Neuron (in vitro differentiated cells): ENCODE measurements around the gene MCF2L2.

ENCODE experiments used
- H2AFZ ChIP-seq: one replicate; pipeline ENCODE4 v1.6.1; 2013; ENCODE audit warnings: low read depth, mild to moderate bottlenecking, inconsistent platforms, low read length, moderate library complexity
- H3K27me3 ChIP-seq: one replicate; pipeline ENCODE4 v1.6.1; 2013; ENCODE audit warnings: low read length; ENCODE audit not compliant: insufficient read depth
- H3K36me3 ChIP-seq: one replicate; pipeline ENCODE4 v1.6.1; 2013; ENCODE audit warnings: low read length; ENCODE audit not compliant: insufficient read depth
- H3K4me1 ChIP-seq: one replicate; pipeline ENCODE4 v1.6.1; 2013; ENCODE audit warnings: low read length; ENCODE audit not compliant: insufficient read depth
- H3K4me3 ChIP-seq: 2 replicates; pipeline ENCODE4 v1.5.1; 2013; ENCODE audit warnings: mild to moderate bottlenecking, low read length, moderate library complexity
- H3K9me3 ChIP-seq: one replicate; pipeline ENCODE4 v1.6.1; 2013; ENCODE audit warnings: low read length

The MCF2L2 gene

GRCh38 chr3:183317271-183317670 is 111.1 kb downstream of the MCF2L2 start:
- H3K4me1 ChIP-seq: peaks cover 3% of the 10 kb centered on the region
- H3K27me3 ChIP-seq: no peaks in the 10 kb centered on the region
- H3K36me3 ChIP-seq: no peaks in the 10 kb centered on the region
- no peaks in the 10 kb centered on the region for H3K9me3 ChIP-seq
- no peak overlapping the region for H2AFZ ChIP-seq
- H3K4me3 ChIP-seq: no peak overlapping the region

DNA sequence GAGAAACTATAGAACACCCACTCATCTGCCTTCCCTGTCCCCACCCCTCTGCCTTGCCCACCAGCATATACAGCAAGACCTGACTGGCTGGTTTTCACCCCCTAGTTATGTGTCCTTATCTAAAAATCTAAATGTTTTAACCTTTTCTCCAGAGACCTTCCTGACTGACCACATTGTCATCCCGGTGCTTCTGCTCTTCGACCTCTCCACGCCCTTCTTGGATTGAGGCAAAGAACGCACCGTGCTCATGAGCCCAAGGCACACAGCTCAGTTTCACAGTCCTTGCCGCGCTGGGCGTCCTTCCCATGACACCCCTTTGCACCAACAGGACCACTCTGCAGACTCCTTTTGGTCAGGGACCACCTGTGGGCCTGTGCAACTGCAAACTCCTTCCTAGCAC is 112.7 kb downstream of the MCF2L2 start:
- peaks cover 3% of the 10 kb centered on the region for H3K4me1 ChIP-seq
- no peak overlapping the region for H2AFZ ChIP-seq
- H3K9me3 ChIP-seq: no peaks in the 10 kb centered on the region
- H3K27me3 ChIP-seq: no peaks in the 10 kb centered on the region
- no peak overlapping the region for H3K4me3 ChIP-seq
- H3K36me3 ChIP-seq: no peaks in the 10 kb centered on the region

GRCh38 chr3:183313764-183314163 is 114.7 kb downstream of the MCF2L2 start:
- H3K36me3 ChIP-seq: no peaks in the 10 kb centered on the region
- H3K4me1 ChIP-seq: peaks cover 1% of the 10 kb centered on the region
- H3K27me3 ChIP-seq: no peaks in the 10 kb centered on the region
- no peak overlapping the region for H2AFZ ChIP-seq
- no peak overlapping the region for H3K4me3 ChIP-seq
- H3K9me3 ChIP-seq: no peaks in the 10 kb centered on the region

- no peaks in the 10 kb centered on the region for H3K27me3 ChIP-seq
- no peaks in the 10 kb centered on the region for H3K4me1 ChIP-seq
- H2AFZ ChIP-seq: no peak overlapping the region
- H3K4me3 ChIP-seq: no peak overlapping the region
- no peaks in the 10 kb centered on the region for H3K9me3 ChIP-seq
- H3K36me3 ChIP-seq: no peaks in the 10 kb centered on the region
Measured at GRCh38 chr3:183313351-183313750, 115.1 kb downstream of the MCF2L2 start.

DNA sequence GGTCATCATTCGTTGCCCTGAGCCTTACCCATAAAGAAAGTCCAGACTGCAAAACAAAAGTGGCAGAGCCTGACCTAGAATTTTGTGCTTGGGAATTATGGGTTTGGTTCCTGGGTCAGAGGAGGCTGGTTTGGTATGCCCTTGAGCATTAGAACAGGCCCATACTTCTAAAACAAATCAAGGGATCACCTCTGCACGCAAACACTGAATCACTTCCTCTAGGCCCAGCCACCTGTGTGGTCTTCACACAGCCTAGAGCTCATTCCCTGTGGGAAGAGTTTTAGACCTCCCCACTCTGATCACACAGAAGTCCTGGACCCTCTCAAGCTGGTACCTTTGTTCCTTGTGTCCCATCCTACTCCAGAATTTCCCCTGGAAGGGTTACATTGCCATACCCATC is 116.0 kb downstream of the MCF2L2 start:
- H3K4me3 ChIP-seq: no peak overlapping the region
- no peaks in the 10 kb centered on the region for H3K27me3 ChIP-seq
- H3K9me3 ChIP-seq: no peaks in the 10 kb centered on the region
- H2AFZ ChIP-seq: no peak overlapping the region
- H3K36me3 ChIP-seq: no peaks in the 10 kb centered on the region
- H3K4me1 ChIP-seq: no peaks in the 10 kb centered on the region

DNA sequence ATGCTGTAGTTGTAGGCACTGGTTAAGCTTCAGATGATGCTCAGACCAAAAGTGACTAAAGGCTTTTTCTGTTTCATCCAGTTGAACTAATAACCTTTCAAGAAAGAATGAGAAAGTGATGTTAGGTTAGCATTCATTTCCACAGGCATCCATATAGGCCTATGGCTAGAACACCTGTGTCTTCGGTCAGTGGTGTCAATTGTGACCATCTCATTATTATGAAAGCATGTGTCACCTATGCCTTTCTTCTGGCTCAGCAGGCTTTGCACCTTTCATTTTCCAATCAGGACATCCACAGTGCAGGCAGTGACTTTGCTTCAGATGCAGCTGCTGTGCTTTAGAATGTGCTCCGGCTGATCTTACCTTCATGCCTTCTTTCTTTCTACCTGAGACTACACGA is 117.5 kb downstream of the MCF2L2 start:
- Histone ChIP-seq H3K9me3 (no peaks in the 10 kb centered on the region), H3K27me3 (no peaks in the 10 kb centered on the region), H2AFZ (no peak overlapping the region), H3K4me1 (no peaks in the 10 kb centered on the region), H3K36me3 (no peaks in the 10 kb centered on the region), H3K4me3 (no peak overlapping the region)

DNA sequence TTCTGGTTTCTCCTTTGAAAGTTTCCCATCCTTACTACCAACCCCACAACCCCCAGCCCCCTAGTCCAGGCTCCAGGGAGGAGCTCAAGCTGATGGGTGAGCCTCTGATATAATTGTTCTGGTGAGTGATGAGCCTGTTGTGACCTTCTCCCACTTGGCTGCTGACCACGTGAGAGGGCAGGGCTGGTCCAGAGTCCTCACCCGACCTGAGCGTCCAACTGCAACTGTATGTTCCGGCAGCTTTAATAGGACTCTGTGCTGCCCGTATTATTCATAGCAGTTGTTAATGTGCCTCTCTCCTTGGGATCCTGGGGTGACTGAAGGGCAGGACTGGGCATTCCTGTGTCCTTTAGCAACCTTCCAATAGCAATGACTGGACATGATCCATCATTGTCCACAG is 119.1 kb downstream of the MCF2L2 start:
- Histone ChIP-seq H3K4me1 (no peaks in the 10 kb centered on the region), H3K36me3 (no peaks in the 10 kb centered on the region), H2AFZ (no peak overlapping the region), H3K4me3 (no peak overlapping the region), H3K27me3 (no peaks in the 10 kb centered on the region), H3K9me3 (no peaks in the 10 kb centered on the region)

GRCh38 chr3:183308751-183309150 is 119.7 kb downstream of the MCF2L2 start:
- Histone ChIP-seq H2AFZ (no peak overlapping the region), H3K27me3 (no peaks in the 10 kb centered on the region), H3K36me3 (no peaks in the 10 kb centered on the region), H3K9me3 (no peaks in the 10 kb centered on the region), H3K4me3 (no peak overlapping the region), H3K4me1 (no peaks in the 10 kb centered on the region)

DNA sequence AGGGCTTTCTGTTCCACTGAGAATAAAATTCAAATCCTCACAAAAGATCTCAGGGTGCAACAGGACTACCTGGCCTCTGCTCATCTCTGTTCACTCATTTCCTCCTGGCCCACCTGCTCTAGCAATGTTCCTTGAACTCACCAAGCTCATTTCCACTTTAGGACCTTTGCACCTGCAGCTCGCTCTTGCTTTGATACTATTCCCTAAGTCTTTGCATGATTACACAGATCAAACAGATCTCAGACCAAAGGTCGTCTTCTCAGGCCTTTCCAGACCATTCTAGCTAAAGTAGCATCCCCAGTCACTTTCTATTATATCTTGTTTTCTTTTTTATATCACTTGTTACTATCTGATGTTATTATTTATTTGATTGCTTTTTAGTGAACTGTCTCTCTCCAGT is 120.7 kb downstream of the MCF2L2 start:
- H3K36me3 ChIP-seq: no peaks in the 10 kb centered on the region
- H3K27me3 ChIP-seq: no peaks in the 10 kb centered on the region
- H3K4me3 ChIP-seq: no peak overlapping the region
- no peaks in the 10 kb centered on the region for H3K9me3 ChIP-seq
- no peak overlapping the region for H2AFZ ChIP-seq
- no peaks in the 10 kb centered on the region for H3K4me1 ChIP-seq

DNA sequence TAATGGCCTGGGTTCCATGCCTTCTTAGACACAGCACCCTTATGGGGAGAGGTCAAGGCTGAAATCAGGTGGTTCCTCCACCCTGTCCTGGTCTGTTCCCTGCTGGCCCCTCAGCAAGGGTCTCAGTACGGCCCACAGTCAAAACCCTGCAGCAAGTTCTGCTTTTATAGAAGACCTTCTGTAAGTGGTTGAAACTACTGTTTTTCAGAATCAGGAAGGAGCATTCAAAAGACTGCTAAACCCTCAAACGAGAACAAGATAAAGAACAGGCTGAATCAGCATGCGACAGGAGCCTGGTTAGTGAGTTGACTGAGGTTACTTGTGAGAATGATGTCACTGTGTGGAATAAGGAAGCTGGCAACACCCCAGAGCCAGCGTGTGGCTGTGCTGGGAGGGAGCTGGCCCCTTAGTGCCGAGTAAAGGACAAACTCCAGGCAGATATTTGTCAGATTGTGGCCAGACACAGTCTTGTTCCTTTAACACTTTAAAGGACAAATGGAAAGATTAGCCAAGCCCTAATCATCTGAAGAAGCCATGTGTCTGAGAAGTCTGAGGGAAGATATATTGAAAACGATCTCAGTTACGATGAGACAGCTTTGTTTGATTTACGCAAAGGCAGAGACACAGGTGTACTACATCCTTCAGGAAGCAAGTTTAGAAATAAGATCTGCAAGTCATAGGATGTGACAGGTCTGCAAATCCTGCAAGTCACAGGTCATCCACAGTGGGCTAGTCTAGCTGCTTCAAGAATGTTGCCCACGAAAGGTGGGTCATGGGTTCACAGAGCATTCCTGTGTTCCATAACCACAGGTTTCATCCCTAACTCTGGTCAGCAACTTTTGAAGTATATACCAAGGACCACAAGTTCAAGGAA is 121.4 kb downstream of the MCF2L2 start:
- Histone ChIP-seq H3K4me1 (no peaks in the 10 kb centered on the region), H3K4me3 (no peak overlapping the region), H2AFZ (peak overlapping the region; percentile 30), H3K36me3 (no peaks in the 10 kb centered on the region), H3K27me3 (no peaks in the 10 kb centered on the region), H3K9me3 (no peaks in the 10 kb centered on the region)

- Histone ChIP-seq H3K4me3 (no peak overlapping the region), H3K27me3 (no peaks in the 10 kb centered on the region), H3K4me1 (peaks cover 4% of the 10 kb centered on the region), H2AFZ (no peak overlapping the region), H3K9me3 (no peaks in the 10 kb centered on the region), H3K36me3 (no peaks in the 10 kb centered on the region)
Measured at GRCh38 chr3:183303690-183304089, 124.7 kb downstream of the MCF2L2 start.

GRCh38 chr3:183301937-183302580 is 126.4 kb downstream of the MCF2L2 start:
- H3K27me3 ChIP-seq: no peaks in the 10 kb centered on the region
- H3K9me3 ChIP-seq: no peaks in the 10 kb centered on the region
- H3K4me3 ChIP-seq: no peak overlapping the region
- no peak overlapping the region for H2AFZ ChIP-seq
- H3K4me1 ChIP-seq: peaks cover 14% of the 10 kb centered on the region
- no peaks in the 10 kb centered on the region for H3K36me3 ChIP-seq

GRCh38 chr3:183300996-183301562 is 127.3 kb downstream of the MCF2L2 start:
- H3K9me3 ChIP-seq: peaks cover 2% of the 10 kb centered on the region
- H2AFZ ChIP-seq: no peak overlapping the region
- peaks cover 14% of the 10 kb centered on the region for H3K4me1 ChIP-seq
- H3K36me3 ChIP-seq: no peaks in the 10 kb centered on the region
- no peaks in the 10 kb centered on the region for H3K27me3 ChIP-seq
- no peak overlapping the region for H3K4me3 ChIP-seq
